Ishikawa (cell line): ENCODE results near the gene KCTD8.

Experiments
- CEBPB ChIP-seq: IDR thresholded peaks from 2 replicates; pipeline ENCODE4 v1.6.1; 2012
- CREB1 ChIP-seq: IDR thresholded peaks from 2 replicates; pipeline ENCODE4 v1.6.1; 2012; ENCODE audit warnings: low read depth
- EGR1 ChIP-seq: IDR thresholded peaks from 2 replicates; pipeline ENCODE4 v1.6.1; 2012
- EP300 ChIP-seq: IDR thresholded peaks from 2 replicates; pipeline ENCODE4 v1.6.1; 2012; ENCODE audit warnings: borderline replicate concordance
- FOXM1 ChIP-seq: IDR thresholded peaks from 2 replicates; pipeline ENCODE4 v1.6.1; 2012; ENCODE audit warnings: low read depth, borderline replicate concordance
- NFIC ChIP-seq: IDR thresholded peaks from 2 replicates; pipeline ENCODE4 v1.6.1; 2012
- RAD21 ChIP-seq: IDR thresholded peaks from 2 replicates; pipeline ENCODE4 v1.6.1; 2012; ENCODE audit warnings: low read depth
- TAF1 ChIP-seq: IDR thresholded peaks from 2 replicates; pipeline ENCODE4 v1.6.1; 2012; ENCODE audit warnings: low read depth, mild to moderate bottlenecking
- TCF12 ChIP-seq: IDR thresholded peaks from 2 replicates; pipeline ENCODE4 v1.6.1; 2012; ENCODE audit warnings: low read depth
- TEAD4 ChIP-seq: IDR thresholded peaks from 2 replicates; pipeline ENCODE4 v1.6.1; 2012
- YY1 ChIP-seq: IDR thresholded peaks from 2 replicates; pipeline ENCODE4 v1.6.1; 2012; ENCODE audit warnings: low read depth
- ZBTB7A ChIP-seq: IDR thresholded peaks from 2 replicates; pipeline ENCODE4 v1.6.1; 2012; ENCODE audit warnings: low read depth
- TF ChIP-seq, protein P1 (sequence below): IDR thresholded peaks from 2 replicates; pipeline ENCODE4 v1.6.1; 2012
- TF ChIP-seq, protein P2 (sequence below): IDR thresholded peaks from 2 replicates; pipeline ENCODE4 v1.6.1; 2012
- TF ChIP-seq, protein P3 (sequence below): IDR thresholded peaks from 2 replicates; pipeline ENCODE4 v1.6.1; 2012; ENCODE audit warnings: low read depth, mild to moderate bottlenecking

KCTD8 gene

DNA sequence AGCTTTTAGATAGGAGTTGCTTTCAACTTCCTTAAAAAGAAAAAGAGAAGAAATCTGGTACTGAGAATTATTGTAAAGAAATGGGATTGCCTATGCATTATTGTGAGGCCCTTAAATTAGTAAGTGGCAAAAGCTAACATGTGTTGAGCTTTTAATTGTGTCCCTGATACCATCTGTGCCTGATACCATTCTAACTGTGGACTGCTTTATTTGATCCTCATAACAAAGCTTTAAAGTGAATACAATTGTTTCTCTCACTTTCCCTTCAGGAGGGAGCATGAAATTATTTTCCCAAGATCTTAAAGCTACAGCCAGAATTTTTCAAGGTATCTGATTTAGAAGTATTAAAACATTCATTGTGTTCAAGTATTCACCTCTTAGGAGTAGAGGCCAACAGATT lies 9.9 kb downstream of the KCTD8 start:
- TF ChIP-seq YY1 = no peak
- TF ChIP-seq ZBTB7A = no peak
- no peak for TF ChIP-seq CREB1
- TF ChIP-seq NFIC = no peak
- TF ChIP-seq, protein P1, sequence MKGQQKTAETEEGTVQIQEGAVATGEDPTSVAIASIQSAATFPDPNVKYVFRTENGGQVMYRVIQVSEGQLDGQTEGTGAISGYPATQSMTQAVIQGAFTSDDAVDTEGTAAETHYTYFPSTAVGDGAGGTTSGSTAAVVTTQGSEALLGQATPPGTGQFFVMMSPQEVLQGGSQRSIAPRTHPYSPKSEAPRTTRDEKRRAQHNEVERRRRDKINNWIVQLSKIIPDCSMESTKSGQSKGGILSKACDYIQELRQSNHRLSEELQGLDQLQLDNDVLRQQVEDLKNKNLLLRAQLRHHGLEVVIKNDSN = no peak
- TF ChIP-seq RAD21 = no peak
- TF ChIP-seq CEBPB = no peak
- TF ChIP-seq, protein P2, sequence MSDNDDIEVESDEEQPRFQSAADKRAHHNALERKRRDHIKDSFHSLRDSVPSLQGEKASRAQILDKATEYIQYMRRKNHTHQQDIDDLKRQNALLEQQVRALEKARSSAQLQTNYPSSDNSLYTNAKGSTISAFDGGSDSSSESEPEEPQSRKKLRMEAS = no peak
- no peak for TF ChIP-seq TEAD4
- TF ChIP-seq EGR1 = no peak
- no peak for TF ChIP-seq TAF1
- TF ChIP-seq EP300 = no peak
- TF ChIP-seq, protein P3, sequence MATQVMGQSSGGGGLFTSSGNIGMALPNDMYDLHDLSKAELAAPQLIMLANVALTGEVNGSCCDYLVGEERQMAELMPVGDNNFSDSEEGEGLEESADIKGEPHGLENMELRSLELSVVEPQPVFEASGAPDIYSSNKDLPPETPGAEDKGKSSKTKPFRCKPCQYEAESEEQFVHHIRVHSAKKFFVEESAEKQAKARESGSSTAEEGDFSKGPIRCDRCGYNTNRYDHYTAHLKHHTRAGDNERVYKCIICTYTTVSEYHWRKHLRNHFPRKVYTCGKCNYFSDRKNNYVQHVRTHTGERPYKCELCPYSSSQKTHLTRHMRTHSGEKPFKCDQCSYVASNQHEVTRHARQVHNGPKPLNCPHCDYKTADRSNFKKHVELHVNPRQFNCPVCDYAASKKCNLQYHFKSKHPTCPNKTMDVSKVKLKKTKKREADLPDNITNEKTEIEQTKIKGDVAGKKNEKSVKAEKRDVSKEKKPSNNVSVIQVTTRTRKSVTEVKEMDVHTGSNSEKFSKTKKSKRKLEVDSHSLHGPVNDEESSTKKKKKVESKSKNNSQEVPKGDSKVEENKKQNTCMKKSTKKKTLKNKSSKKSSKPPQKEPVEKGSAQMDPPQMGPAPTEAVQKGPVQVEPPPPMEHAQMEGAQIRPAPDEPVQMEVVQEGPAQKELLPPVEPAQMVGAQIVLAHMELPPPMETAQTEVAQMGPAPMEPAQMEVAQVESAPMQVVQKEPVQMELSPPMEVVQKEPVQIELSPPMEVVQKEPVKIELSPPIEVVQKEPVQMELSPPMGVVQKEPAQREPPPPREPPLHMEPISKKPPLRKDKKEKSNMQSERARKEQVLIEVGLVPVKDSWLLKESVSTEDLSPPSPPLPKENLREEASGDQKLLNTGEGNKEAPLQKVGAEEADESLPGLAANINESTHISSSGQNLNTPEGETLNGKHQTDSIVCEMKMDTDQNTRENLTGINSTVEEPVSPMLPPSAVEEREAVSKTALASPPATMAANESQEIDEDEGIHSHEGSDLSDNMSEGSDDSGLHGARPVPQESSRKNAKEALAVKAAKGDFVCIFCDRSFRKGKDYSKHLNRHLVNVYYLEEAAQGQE = no peak
- no peak for TF ChIP-seq FOXM1
- TF ChIP-seq TCF12 = no peak

DNA sequence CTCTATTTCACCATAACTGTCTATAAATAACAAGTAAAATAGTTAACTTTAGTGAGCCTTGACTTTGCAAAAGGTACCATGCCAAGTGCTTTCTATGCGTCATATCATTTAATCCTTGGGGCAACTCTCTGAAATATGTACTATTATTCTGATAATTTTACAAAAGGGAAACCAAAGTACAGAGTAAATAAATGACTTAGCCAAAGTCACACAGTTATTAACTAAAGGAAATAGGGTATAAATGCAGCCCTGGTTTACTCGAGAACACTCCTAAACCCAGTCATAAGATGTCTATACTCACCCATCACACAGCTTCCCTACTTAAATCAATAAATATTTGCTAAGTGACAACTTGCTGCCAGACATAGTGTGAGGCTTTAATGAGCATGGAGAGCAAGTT lies 14.4 kb downstream of the KCTD8 start:
- TF ChIP-seq EGR1 (no peak), NFIC (no peak), CEBPB (no peak), TEAD4 (no peak), YY1 (no peak), TAF1 (no peak), RAD21 (no peak), FOXM1 (no peak), CREB1 (no peak)
- TF ChIP-seq, protein P3 = no peak
- TF ChIP-seq, protein P2 = no peak
- TF ChIP-seq, protein P1 = no peak

DNA sequence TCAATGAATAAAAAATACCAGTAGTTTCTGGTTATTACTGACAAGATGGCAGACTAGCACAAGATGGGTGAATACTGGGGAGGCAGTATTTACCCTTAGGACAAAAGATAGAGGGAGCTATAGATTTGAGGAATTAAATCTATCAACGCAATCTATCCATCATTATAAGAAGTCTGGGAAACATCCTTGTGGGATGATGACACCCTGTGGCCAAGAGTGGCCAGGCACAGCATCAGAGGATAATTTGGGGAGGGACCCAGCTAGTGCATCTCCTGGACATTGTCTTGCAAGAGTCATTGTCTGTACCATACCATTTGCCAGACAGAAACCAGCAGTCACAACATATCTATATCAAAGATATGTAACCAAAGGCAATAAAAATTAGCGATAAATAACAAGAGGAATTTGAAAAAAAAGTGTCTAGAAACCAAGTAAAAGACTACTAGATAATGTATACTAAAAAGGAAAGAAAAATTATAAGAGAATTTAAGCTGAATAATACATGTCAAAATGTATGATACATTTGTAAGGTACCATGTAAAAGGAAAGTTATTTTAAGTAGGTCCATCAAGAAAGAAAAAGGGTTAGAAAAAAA lies 22.9 kb downstream of the KCTD8 start:
- TF ChIP-seq TEAD4 (no peak), CEBPB (no peak), RAD21 (peak; percentile 48), FOXM1 (no peak)

DNA sequence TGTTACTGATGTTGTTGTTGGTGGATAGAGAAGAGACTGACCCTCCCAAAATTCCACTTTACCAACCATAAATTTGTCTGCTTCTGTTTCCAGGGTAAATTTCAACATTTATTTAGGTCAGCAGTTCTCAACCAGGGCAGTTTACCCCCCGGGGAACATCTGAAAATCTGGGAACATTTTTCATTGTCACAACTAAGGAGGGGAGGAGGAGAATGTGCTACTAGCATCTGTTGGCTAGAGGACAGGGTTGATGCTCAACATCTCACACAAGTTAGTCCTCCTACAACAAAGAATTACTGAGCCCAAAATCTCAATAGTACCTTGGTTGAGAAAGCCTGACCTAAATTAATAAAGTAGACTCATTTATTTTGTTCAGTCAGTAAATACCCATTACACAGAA lies 25.7 kb downstream of the KCTD8 start:
- TF ChIP-seq EP300 (no peak), NFIC (no peak), ZBTB7A (no peak), YY1 (no peak), CREB1 (no peak), TAF1 (no peak)
- TF ChIP-seq, protein P1 = no peak

DNA sequence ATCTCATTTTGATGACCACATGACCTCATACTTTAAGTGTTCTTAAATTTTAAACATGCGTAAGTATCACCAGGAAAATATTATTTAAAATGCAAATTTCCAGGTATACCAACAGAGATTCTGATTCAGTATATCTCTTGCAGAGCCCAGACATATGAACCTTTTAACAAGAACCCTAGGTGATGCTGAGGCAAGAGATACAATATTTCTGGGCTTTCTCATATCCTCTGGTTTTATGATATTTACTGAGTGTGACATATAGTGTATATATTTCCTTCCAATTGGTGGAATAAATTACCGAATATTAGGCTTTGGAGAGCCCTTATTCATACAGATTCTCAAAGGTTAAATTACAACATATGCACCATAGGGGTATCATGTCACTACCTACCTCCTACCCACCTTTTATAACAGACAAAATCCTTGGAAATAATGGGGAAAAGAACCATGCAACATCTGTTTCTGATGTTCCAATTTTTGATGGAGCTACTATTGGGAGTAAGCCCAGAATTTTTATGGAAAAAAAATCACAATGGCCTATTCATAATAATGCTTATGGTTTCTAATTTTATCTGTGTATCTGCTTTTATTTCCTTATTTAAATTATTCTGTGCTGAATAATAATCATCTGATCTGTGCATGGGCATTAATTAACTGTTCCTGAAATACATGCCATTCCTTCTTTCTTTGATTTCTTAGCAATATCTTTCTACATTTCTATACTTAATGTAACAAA lies 27.1 kb downstream of the KCTD8 start:
- TF ChIP-seq NFIC (no peak), RAD21 (no peak), FOXM1 (no peak), EGR1 (no peak), YY1 (no peak), TCF12 (no peak), ZBTB7A (no peak), CREB1 (no peak), TAF1 (no peak), CEBPB (no peak), TEAD4 (no peak), EP300 (no peak)
- TF ChIP-seq, protein P1 = no peak
- TF ChIP-seq, protein P3 = no peak
- TF ChIP-seq, protein P2 = no peak
